Mesenteric fat pad (tissue), 1 donor: ENCODE measurements around the gene PRKN. TPM values are rescaled to one million over a fixed set of nuclear protein-coding genes. Genes with fewer than 3 reads are reported as not detected.

Experiments
- DNase-seq: peaks from one replicate; pipeline ENCODE4 v3.0.0-alpha.2; 2020; ENCODE audit warnings: low spot score
- total RNA-seq: library from RNA; stranded (reverse); fragmentation: NEBNext Ultra II Directional; extraction: Animal tissue kit (Norgen Biotek cat#: 25700); gene quantifications from one replicate; pipeline ENCODE4 v1.2.1, GENCODE V29; 2021
- donor health status: DM: yes; HTN: yes; CAD: no.

Gene PRKN
- total RNA-seq, 1 donor from 2014 or later, result 10.1 TPM

- DNase-seq, result no peak
Observed at GRCh38 chr6:161984713-161985112, 742.9 kb downstream of the PRKN start.

- no peak for DNase-seq
Observed at GRCh38 chr6:161976553-161976952, 751.0 kb downstream of the PRKN start.

GRCh38 chr6:161973064-161973463 lies 754.5 kb downstream of the PRKN start:
- DNase-seq, result no peak

- DNase-seq, result no peak
Observed at GRCh38 chr6:161971043-161971442, 756.5 kb downstream of the PRKN start.

- no peak for DNase-seq
Observed at GRCh38 chr6:161963634-161964234, 763.8 kb downstream of the PRKN start.

- no peak for DNase-seq
Observed at GRCh38 chr6:161963181-161963580, 764.4 kb downstream of the PRKN start.

- no peak for DNase-seq
Observed at GRCh38 chr6:161961796-161962195, 765.8 kb downstream of the PRKN start.

- no peak for DNase-seq
Observed at GRCh38 chr6:161961046-161961445, 766.5 kb downstream of the PRKN start.

- no peak for DNase-seq
Observed at GRCh38 chr6:161959072-161959471, 768.5 kb downstream of the PRKN start.

GRCh38 chr6:161956082-161956481 lies 771.5 kb downstream of the PRKN start:
- no peak for DNase-seq

- DNase-seq, result no peak
Observed at GRCh38 chr6:161954699-161955276, 772.8 kb downstream of the PRKN start.

- no peak for DNase-seq
Observed at GRCh38 chr6:161954077-161954476, 773.5 kb downstream of the PRKN start.

GRCh38 chr6:161951126-161951525 lies 776.4 kb downstream of the PRKN start:
- DNase-seq, result no peak

- DNase-seq, result no peak
Observed at GRCh38 chr6:161949531-161949930, 778.0 kb downstream of the PRKN start.

GRCh38 chr6:161948462-161948861 lies 779.1 kb downstream of the PRKN start:
- no peak for DNase-seq

- DNase-seq, result no peak
Observed at GRCh38 chr6:161947371-161947770, 780.2 kb downstream of the PRKN start.

- no peak for DNase-seq
Observed at GRCh38 chr6:161946461-161946860, 781.1 kb downstream of the PRKN start.

- no peak for DNase-seq
Observed at GRCh38 chr6:161943561-161943960, 784.0 kb downstream of the PRKN start.

GRCh38 chr6:161941565-161941964 lies 786.0 kb downstream of the PRKN start:
- no peak for DNase-seq

GRCh38 chr6:161940519-161940918 lies 787.0 kb downstream of the PRKN start:
- DNase-seq, result no peak

- no peak for DNase-seq
Observed at GRCh38 chr6:161926324-161926723, 801.2 kb downstream of the PRKN start.

- no peak for DNase-seq
Observed at GRCh38 chr6:161924516-161925116, 803.0 kb downstream of the PRKN start.

- DNase-seq, result no peak
Observed at GRCh38 chr6:161922631-161923119, 804.9 kb downstream of the PRKN start.
